GM18867 (cell line): ENCODE measurements around the gene RAD17.
"Not testable (repeated sequence)": the region's sequence is repeated elsewhere in the genome, so short reads cannot be mapped to it uniquely, and the experiment has no call there.

Experiments
- ATAC-seq: cut with Tn5 transposase; IDR thresholded peaks from one replicate; pipeline ENCODE4 v1.9.1; 2021; ENCODE audit warnings: mild to moderate bottlenecking, moderate library complexity; ENCODE audit not compliant: unreplicated experiment

The RAD17 gene

DNA sequence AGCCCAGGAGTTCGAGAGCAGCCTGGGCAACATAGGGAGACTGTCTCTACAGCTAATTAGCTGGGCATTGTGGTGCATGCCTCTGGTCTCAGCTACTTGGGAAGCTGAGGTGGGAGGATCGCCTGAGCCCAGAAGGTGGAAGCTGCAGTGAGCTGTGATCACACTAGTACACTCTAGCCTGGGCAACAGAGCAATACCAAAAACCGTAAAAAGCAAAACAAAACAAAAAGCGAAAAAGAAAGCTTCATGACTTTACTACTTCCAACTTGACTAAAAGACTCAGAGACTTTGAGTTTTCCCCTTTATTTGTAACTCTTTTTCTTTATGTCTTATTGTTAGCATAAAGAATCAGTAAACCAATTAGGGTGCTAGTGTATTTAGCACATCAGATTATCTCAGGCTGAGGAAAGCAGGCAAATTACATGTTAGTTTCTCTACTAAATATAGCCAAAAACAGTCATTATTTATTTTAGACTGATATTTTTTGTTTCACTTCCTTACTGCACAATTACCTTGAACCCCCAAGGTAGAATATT lies 5.4 kb downstream of the RAD17 start:
- peak; percentile 73 for ATAC-seq

DNA sequence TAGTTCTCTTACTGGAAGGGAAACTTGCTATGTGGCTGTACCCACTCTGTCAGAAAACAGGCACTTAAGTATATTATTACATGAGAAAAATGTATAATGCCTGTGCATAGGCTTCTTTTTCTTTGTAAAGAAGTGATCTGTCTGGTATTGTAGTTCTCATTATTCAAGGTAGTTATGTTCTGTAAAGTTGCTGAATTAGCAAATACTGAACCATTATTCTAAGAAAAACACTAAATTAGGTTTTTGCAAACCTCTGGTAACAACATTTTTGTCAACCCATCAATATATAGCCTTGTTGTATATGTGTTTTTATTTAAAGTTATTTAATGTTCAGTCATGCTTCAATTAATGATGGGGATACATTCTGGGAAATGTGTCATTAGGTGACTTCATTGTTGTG lies 8.8 kb downstream of the RAD17 start:
- ATAC-seq: no peak

DNA sequence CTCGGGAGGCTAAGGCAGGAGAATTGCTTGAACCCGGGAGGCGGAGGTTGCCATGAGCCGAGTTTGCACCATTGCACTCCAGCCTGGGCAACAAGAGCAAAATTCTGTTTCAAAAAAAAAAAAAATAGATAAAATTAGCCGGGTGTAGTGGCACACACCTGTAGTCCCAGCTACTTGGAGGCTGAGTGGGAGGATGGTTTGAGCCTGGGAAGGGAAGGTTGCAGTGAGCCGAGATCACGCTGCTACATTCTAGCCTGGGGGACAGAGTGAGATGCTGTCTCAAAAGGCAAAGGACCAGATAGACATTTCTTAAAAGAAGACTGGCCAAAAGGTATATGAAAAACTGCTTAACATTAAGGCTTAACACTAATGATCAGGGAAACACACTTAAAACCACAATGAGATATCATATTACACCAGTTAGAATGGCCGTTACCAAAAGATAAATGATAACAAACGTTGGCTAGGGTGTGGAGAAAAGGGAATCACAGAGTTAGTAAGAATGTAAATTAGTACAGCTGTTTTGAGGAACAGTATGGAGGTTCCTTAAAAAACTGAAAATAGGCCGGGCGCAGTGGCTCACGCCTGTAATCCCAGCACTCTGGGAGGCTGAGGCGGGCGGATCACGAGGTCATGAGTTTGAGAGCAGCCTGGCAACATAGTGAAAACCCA lies 35.2 kb downstream of the RAD17 start:
- ATAC-seq: no peak

DNA sequence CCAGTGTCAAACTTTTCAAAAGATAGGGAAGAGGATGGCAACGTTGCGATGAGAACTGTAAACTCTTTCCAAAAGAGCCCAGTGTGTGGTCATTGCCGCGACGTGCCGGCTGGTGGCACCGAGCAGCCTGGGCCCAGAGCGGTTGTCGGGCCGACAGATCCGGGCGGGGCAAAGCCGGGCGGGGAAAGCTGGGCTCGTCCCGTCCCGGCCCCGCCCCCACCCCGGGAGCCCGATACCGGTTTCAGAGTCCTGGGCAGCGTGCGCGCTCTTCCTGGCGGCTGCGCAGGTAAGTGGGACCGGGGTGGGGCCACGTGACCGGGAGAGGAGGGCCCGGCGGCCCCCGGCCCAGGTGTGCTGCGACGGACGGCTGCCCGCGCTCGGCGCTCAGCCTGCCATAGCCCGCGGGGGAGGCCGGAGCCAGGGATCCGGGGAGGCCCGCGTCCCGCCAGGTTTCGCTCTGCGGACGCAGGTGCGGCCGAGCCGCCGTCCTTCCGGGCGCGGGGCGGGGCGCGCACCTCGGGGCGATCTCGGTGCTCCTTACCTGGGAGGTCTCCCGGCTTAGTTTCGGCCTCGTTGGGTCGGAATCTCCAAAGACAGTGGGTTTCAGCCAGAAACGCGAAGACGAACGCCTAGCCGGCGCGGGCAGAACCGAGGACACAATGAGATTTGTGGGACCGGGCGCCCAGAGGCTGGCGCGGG lies 45.4 kb downstream of the RAD17 start, which contains the start of gene MARVELD2:
TSS of gene MARVELD2 (plus strand) at position 232 of the 699 bp plus-strand sequence. CDS start 4,270 bp downstream, outside the sequence.
- peak; percentile 75 for ATAC-seq

DNA sequence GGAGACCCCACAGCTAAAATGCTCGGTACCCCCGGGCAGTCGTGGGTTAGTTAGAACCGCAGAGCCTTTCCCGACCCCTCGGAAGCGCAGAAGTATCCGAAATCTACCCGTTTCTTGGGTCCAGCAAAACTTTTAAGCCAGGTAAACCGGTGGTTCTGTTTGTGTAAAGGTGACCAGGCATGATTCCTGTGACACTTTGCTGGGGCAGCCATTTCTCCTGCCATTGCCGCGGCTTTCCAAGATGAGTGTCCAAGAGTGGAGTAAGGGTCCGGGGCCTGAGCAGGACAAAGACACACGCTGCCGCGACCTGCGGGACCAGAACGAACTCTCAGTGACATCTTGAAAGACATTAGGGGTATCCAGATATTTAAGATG lies 46.0 kb downstream of the RAD17 start:
- no peak for ATAC-seq

DNA sequence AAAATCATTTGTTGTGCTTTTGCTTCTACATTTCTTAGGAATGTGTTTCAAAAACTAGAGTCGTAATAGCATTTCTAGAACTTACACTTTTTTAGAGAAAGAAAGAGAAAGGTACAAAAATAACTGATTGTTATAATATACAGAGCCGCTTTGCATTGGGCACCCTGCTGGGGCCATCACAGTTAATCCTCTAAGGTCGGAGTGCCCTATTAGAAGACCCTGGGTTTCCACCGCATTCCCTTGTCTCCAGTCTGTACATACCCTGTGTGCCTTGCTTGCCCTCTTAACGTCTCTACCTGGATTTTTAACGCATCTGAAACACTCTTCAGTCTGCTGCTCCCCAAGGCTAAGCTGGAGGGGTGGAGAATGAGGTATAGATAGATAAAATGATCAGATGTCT lies 46.6 kb downstream of the RAD17 start:
- no peak for ATAC-seq

DNA sequence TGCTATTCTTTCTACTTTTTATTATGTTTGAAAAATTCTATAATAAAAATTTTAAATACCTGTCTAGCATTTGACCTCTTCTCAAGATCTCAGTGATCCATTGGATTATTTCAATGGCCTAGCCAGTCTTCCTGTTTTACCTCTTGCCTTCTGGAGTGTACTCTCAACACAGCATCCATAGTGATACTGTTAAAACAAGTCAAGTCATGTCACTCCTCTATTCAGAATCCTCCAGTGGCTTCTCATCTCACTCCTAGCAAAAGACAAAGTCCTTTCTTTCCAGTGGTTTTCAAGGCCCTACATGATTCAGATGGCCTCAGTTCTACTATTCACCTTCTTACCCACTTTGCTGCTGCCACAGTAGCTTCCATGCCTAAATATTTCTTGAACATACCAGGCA lies 47.1 kb downstream of the RAD17 start:
- no peak for ATAC-seq

DNA sequence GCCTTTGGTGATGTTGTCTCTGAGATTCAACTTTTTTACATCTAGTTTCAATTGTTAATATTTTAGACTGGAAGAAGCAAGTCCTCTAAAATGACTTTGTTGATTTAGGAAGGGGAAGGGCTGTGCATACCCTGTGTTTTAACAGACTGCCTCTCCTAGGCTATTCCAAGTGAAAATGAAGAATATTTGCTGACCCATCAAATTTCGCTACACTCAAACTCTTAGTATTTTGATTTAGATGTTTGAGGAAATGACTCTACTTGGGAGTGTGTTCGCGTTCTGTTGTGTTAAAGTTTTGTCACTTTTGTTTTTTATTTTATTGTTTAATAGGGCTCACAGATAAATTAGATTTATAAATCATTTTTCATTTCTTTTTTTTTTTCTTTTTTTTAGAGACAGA lies 48.9 kb downstream of the RAD17 start:
- ATAC-seq: no peak

DNA sequence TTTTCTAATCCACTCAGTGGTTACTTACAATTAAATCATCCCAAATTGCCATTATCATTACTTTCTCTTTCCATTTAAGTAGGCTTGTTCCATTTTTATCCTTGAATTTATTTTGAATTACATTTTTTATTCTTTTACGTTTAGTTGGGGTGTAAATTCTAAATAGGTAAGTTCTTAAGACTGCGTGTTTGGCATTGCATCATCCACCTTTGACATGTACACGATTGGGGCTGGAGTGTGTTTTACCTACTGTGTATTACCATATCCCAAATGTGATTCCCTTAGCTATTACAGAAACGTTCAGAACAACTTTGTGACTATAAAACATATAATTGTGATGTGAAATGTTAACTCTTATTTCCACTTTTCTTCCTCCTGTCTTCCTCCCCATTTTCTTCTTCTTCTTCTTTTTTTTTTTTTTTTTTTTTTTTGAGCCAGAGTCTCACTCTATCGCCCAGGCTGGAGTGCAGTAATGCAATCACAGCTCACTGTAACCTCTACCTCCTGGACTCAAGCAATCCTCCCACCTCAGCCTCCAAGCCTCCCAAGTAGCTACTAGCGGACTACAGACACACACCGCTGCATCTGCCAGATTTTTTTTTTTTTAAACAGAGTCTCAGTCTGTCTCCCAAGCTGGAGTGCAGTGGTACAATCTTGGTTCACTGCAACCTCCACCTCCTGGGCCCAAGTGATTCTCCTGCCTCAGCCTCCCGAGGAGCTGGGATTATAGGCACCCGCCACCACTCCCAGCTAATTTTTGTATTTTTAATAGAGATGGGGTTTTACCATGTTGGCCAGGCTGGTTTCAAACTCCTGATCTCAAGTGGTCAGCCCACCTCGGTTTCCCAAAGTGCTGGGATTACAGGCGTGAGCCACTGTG lies 62.0 kb downstream of the RAD17 start:
- ATAC-seq: no peak

DNA sequence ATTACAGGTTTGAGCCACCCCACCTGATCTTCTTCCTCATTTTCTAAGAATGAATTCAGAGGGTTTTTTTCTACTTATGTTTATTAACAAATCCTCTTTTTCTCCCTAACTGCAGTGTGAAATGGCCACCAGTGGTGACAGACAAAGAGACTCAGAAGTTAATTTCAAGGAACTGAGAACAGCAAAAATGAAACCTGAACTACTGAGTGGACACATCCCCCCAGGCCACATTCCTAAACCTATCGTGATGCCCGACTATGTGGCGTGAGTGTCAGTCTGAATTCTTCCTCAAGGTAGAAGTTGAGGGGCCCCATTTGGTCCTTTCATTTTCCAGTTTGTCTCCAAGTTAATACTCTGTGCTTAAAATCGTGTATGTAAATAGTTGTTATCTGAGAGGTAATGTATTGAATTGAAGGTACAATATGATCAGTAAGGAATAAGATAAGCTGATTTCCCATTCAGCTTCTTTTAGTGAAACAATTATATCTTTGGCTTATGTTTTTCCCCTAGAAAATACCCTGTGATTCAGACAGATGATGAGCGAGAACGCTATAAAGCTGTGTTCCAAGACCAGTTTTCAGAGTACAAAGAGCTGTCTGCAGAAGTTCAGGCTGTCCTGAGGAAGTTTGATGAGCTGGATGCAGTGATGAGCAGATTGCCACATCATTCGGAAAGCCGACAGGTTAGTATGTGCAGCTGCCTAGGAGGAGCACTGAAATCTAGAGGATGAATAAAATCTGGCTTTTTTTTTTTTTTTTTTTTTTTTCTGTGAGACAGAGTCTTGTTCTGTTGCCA lies 63.0 kb downstream of the RAD17 start:
- peak; percentile 62 for ATAC-seq

DNA sequence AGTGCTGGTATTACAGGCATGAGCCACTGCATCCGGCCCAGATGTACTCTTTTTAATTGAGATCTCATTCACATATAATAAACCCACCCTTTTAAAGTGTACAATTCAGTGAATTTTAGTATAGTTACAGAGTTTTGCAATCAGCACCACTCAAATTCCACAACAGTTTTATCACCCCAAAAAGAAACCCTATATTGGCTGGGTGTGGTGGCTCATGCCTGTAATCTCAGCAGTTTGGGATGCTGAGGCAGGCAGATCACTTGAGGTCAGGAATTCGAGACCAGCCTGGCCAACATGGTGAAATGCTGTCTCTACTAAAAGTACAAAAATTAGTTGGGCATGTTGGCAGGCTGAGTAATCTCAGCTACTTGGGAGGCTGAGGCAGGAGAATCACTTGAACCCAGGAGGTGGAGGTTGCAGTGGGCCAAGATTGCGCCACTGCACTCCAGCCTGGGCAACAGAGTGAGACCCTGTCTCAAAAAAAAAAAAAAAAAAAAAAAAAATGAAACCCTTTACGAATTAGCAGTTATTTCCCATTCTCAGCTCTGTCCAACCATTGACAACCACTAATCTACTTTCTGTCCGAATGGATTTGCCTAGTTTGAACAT lies 65.8 kb downstream of the RAD17 start:
- ATAC-seq: not testable (repeated sequence)

DNA sequence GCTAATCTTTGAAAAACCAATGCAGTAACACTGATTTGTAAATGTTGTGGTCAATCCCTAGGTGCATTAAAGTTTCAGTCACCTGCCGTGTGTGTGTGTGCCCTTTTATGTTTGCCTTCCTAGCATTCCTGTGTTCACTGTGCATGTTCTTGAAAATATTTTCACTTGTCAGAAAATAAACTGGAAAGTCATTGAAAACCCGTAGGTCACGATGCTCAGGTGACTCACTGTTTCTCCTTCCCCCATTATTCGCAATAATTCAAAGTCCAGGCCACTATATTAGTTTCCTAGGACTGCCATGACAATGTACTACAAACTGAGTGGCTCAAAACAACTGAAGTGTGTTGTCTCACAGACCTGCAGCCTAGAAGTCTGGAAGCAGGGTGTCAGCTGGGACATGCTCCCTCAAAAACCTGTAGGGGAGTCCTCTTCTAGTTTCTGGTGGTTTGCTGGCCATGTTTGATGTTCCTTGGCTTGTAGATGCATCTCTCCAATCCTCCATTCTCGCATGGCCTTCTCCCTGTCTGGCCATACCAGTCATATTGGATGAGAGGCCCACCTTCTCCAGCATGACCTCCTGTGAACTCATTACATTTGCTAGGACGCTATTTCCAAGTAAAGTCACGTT lies 74.6 kb downstream of the RAD17 start:
- ATAC-seq: no peak

DNA sequence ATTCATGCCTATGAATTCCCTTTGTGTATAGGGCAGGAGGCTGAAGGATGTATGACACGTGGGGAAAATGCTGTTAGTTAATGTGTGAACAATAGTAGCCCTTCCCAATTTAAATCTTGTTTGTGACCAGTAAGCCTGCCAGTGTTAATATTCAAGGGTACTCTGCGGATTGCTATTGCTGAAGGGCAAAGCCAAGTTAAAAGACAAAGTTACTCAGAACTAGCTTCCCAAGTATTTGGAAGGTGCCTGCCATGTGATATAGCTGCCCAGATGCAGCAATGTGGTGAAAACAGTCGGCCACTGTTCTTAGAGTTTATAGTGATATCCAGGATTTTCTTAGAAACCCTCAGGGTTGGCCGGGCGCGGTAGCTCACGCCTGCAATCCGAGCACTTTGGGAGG lies 79.9 kb downstream of the RAD17 start:
- ATAC-seq: no peak

DNA sequence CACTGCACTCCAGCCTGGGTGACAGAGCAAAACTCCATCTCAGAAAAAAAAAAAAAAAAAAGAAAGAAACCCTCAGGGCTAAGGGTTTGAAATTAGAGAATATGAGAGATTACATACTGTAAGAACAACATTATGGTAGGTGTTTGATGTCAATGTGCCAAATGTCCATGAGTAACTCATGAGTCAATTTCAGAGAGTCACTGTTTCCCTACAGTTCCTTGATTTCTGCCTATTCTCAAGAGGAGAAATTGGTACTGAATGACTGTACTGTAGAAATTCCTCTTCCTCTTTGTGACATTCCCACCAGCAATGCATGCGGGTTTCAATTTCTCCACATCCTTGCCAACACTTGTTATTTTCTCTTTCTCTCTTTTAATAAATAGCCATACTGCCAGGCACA lies 80.5 kb downstream of the RAD17 start:
- no peak for ATAC-seq

DNA sequence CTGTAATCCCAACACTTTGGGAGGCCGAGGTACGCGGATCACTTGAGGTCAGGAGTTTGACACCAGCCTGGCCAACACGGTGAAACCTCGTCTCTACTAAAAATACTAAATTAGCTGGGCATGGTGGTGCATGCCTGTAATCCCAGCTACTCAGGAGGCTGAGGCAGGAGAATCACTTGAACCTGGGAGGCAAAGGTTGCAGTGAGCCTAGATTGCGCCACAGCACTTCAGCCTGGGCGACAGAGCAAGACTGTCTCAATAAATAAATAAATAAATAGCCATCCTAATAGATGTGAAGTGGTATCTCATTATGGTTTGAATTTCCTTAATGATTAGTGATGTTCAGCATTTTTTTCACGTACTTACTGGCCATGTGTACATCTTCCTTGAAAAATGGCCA lies 80.9 kb downstream of the RAD17 start:
- not testable (repeated sequence) for ATAC-seq

DNA sequence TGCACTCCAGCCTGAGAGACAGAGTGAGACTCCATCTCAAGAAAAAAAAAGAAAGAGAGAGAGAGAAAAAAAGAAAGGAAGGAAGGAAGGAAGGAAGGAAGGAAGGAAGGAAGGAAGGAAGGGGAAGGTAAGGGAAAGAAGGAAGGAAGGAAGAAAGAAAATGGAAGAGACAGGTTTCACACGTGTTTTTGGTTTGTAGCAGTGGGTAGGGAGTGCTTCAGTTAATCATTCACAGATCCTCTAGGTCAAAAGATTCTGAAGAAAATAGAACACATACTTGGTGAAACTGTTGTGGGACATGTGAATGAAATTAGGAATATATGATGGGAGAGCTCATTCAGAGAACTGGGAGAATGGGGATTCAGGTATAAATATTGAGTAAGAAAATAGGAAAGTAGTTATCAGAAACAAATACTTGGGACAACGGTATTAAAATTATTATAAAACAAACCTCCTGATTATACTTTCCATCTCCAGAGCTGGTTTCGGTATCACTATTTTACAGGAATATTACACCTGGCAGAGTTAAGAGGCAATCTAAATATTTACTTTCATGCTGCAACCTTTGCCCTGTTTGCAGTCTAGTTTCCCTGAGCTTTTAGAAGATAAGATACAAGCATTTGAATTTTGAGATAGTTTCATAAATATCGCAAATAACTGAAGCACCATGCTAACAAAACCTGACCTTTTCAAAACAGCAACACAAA lies 82.5 kb downstream of the RAD17 start:
- ATAC-seq: no peak

DNA sequence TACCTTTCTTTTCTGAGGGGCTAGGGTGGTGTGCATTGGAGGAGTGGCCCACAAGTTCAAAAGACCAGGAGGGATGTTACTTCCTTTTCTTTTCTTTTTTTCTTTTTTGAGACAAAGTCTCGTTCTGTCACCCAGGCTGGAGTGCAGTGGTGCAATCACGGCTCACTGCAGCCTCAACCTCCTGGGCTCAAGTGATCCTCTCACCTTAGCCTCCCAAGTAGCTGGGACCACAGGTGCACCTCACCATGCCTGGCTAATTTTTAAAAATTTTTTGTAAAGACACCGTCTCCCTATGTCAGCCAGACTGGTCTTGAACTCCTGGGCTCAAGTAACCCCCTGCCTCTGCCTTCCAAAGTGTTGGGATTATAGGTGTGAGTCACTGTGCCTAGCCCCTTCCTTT lies 83.9 kb downstream of the RAD17 start:
- not testable (repeated sequence) for ATAC-seq

DNA sequence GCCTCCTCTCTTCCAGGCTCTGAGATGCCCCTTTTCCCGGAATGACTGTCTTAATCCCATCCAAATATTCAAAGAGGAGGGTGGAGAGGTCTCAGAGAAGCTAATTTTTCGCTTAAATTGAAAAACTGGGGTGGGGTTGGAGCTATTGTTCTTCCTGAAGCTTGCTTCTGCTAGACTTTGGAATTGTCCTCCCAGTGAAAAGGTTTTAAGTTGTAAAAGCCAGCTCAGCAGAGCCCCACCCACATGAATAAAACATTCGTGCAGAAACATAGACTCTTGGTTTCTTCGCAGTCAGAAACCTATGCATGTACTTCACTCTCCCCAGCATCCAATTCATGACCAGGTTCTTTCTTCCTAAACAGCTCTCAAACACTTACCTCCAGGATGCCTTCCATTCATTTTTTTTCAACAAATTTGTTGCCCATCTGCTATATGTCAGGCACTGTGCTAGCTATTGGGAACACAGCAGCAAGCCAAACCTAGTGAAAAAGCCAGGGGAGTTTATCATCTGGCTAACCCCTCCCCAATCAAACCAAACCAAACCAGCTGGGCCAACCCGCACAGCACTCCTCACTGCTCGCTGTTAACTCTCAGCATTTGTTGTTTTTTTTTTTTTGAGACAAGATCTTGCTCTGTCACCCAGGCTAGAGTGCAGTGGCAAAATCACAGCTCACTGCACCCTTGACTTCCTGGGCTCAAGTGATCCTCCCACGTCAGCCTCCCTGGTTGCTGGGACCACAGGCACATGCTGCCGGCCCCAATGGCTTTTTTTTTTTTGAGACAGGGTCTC lies 85.0 kb downstream of the RAD17 start:
- no peak for ATAC-seq
